HepG2 (cell line): ENCODE results near the gene CCDC106. TPM values are rescaled to one million over a fixed set of nuclear protein-coding genes. Genes with fewer than 3 reads are reported as not detected.

Experiments used
- GATAD2A ChIP-seq: IDR thresholded peaks from 2 replicates; pipeline ENCODE4 v1.6.1; 2016
- HDAC6 ChIP-seq: fragments of 200-600 bp; sonication (generic); IDR thresholded peaks from 2 replicates; pipeline ENCODE4 v1.7.0; 2017; ENCODE audit warnings: mild to moderate bottlenecking, antibody characterized with exemption, low read length, low read depth
- HOXA3 ChIP-seq: sonication (generic); formaldehyde crosslinking; IDR thresholded peaks from 2 replicates; pipeline ENCODE4 v1.5.0; 2020; ENCODE audit warnings: missing genetic modification reagents
- MTF2 ChIP-seq: sonication (generic); formaldehyde crosslinking; IDR thresholded peaks from 2 replicates; pipeline ENCODE4 v1.5.0; 2020; ENCODE audit warnings: missing genetic modification reagents, borderline replicate concordance
- PHF8 ChIP-seq: sonication (generic); formaldehyde crosslinking; IDR thresholded peaks from 2 replicates; pipeline ENCODE4 v1.5.0; 2020; ENCODE audit warnings: missing genetic modification reagents
- SALL1 ChIP-seq: sonication (generic); formaldehyde crosslinking; IDR thresholded peaks from 2 replicates; pipeline ENCODE4 v1.8.0; 2022; ENCODE audit warnings: mild to moderate bottlenecking, missing genetic modification reagents
- SNAI1 ChIP-seq: sonication (generic); formaldehyde crosslinking; IDR thresholded peaks from 2 replicates; pipeline ENCODE4 v1.5.0; 2020; ENCODE audit warnings: mild to moderate bottlenecking, missing genetic modification reagents, borderline replicate concordance
- XRCC5 ChIP-seq: fragments of 200-400 bp; formaldehyde crosslinking; optimal IDR thresholded peaks from 2 replicates; pipeline ENCODE3; 2017; ENCODE audit warnings: mild to moderate bottlenecking, low read length
- ZNF20 ChIP-seq: sonication (generic); formaldehyde crosslinking; IDR thresholded peaks from 2 replicates; pipeline ENCODE4 v1.4.0; 2020; ENCODE audit warnings: mild to moderate bottlenecking, moderate library complexity, missing genetic modification reagents
- ZNF326 ChIP-seq: sonication (generic); formaldehyde crosslinking; IDR thresholded peaks from 2 replicates; pipeline ENCODE4 v1.4.0; 2020; ENCODE audit warnings: missing genetic modification reagents, borderline replicate concordance
- ZNF383 ChIP-seq: sonication (generic); formaldehyde crosslinking; IDR thresholded peaks from 2 replicates; pipeline ENCODE4 v1.4.0; 2020; ENCODE audit warnings: missing genetic modification reagents, mild to moderate bottlenecking, borderline replicate concordance
- ZNF530 ChIP-seq: sonication (generic); formaldehyde crosslinking; IDR thresholded peaks from 2 replicates; pipeline ENCODE4 v1.5.0; 2020; ENCODE audit warnings: low read depth, mild to moderate bottlenecking, missing genetic modification reagents
- ZNF546 ChIP-seq: sonication (generic); formaldehyde crosslinking; conservative IDR thresholded peaks from 2 replicates; pipeline ENCODE4 v1.8.1; 2023; ENCODE audit warnings: mild to moderate bottlenecking, missing genetic modification reagents
- ZNF547 ChIP-seq: sonication (generic); formaldehyde crosslinking; IDR thresholded peaks from 2 replicates; pipeline ENCODE4 v1.5.1; 2020; ENCODE audit warnings: mild to moderate bottlenecking, missing genetic modification reagents
- ZNF615 ChIP-seq: sonication (generic); formaldehyde crosslinking; IDR thresholded peaks from 2 replicates; pipeline ENCODE4 v1.5.0; 2020; ENCODE audit warnings: mild to moderate bottlenecking, missing genetic modification reagents, borderline replicate concordance
- ZNF749 ChIP-seq: sonication (generic); formaldehyde crosslinking; IDR thresholded peaks from 2 replicates; pipeline ENCODE4 v1.8.0; 2022; ENCODE audit warnings: mild to moderate bottlenecking, missing genetic modification reagents, moderate library complexity, borderline replicate concordance
- polyA plus RNA-seq, 8 experiments: library from polyadenylated mRNA; depleted of rRNA in 3 of 8; stranded (reverse) in 7 of 8; unstranded in 1 of 8; fragments of >200 nt; fragmentation: Illumina TruSeq in 4 of 8; extraction: Trizol in 4 of 8; gene quantifications; 2 replicates each; pipeline versions ENCODE4 v1.2.1 to v1.2.3, GENCODE V29; 2011 to 2016; ENCODE audit warnings: low read depth in 4 of 8, missing spikeins in 1 of 8, mixed read lengths in 1 of 8; ENCODE audit not compliant: insufficient read depth in 1 of 8
- total RNA-seq, 5 experiments: library from RNA; depleted of rRNA; stranded (reverse); fragments of >200 nt; fragmentation: Illumina TruSeq; extraction: Trizol; gene quantifications; 2 replicates each; pipeline ENCODE4 v1.2.3, GENCODE V29; 2016; ENCODE audit warnings: low read depth in 1 of 5
- TF ChIP-seq, protein P1 (sequence below): IDR thresholded peaks from 2 replicates; pipeline ENCODE4 v1.6.1; 2016; ENCODE audit warnings: missing compliant biosample characterization, missing genetic modification reagents, borderline replicate concordance
- TF ChIP-seq, protein P2 (sequence below): IDR thresholded peaks from 2 replicates; pipeline ENCODE4 v1.6.1; 2016; ENCODE audit warnings: low read depth, borderline replicate concordance
- TF ChIP-seq, protein P3 (sequence below), 2 experiments: fragments of 450-650 bp in 1 of 2; sonication (generic) in 1 of 2; formaldehyde crosslinking in 1 of 2; IDR thresholded peaks; 2 replicates each; pipeline versions ENCODE4 v1.6.1 to v1.8.0; 2016 to 2022; ENCODE audit warnings: antibody characterized with exemption in 1 of 2, mild to moderate bottlenecking in 1 of 2, missing genetic modification reagents in 1 of 2
- TF ChIP-seq, protein P4 (sequence below): sonication (generic); formaldehyde crosslinking; IDR thresholded peaks from 2 replicates; pipeline ENCODE4 v1.8.1; 2023; ENCODE audit warnings: mild to moderate bottlenecking, inconsistent platforms, moderate library complexity, missing genetic modification reagents, borderline replicate concordance

Gene CCDC106
- total and polyA plus RNA-seq, 2 of the 13 experiments (the other 11 are each of a cell fraction or from before 2014, with no cell fraction given), result 4.7 to 8.8 TPM

DNA sequence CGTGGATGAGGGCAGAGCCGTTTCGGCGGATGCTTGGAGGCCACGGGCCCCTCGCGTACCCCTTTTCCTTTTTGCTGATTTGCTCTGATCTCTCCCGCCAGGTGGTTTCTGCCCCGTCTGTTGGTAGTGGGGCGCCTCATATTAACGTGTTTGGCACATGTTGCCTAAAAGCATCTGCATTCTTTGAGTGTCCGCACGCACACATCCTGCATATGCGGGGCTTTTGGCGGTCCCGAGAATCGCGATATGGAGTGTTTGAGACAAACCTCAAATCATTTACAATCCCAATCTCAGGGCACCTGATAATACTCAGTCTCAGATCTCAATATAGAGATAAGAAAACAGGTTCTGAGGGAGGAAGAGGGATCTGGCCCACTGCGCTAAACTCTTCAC is 7.6 kb downstream of the CCDC106 start (continued):
- TF ChIP-seq, protein P1, sequence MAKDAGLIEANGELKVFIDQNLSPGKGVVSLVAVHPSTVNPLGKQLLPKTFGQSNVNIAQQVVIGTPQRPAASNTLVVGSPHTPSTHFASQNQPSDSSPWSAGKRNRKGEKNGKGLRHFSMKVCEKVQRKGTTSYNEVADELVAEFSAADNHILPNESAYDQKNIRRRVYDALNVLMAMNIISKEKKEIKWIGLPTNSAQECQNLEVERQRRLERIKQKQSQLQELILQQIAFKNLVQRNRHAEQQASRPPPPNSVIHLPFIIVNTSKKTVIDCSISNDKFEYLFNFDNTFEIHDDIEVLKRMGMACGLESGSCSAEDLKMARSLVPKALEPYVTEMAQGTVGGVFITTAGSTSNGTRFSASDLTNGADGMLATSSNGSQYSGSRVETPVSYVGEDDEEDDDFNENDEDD (CRISPR knock-in tag), result no peak
- TF ChIP-seq SALL1 (CRISPR knock-in tag) (no peak), GATAD2A (CRISPR knock-in tag) (no peak), MTF2 (CRISPR knock-in tag) (no peak), ZNF749 (CRISPR knock-in tag) (no peak), ZNF547 (peak; percentile 10; the same call in 1 of the 2 replicates), XRCC5 (no peak), HOXA3 (CRISPR knock-in tag) (no peak), ZNF20 (CRISPR knock-in tag) (no peak), HDAC6 (no peak), ZNF326 (CRISPR knock-in tag) (no peak), SNAI1 (CRISPR knock-in tag) (no peak), ZNF530 (CRISPR knock-in tag) (no peak), ZNF546 (CRISPR knock-in tag) (no peak), ZNF383 (CRISPR knock-in tag) (no peak), ZNF615 (CRISPR knock-in tag) (no peak), PHF8 (no peak)
- TF ChIP-seq, protein P2, sequence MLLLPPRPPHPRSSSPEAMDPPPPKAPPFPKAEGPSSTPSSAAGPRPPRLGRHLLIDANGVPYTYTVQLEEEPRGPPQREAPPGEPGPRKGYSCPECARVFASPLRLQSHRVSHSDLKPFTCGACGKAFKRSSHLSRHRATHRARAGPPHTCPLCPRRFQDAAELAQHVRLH (CRISPR knock-in tag), result no peak
- TF ChIP-seq, protein P3, sequence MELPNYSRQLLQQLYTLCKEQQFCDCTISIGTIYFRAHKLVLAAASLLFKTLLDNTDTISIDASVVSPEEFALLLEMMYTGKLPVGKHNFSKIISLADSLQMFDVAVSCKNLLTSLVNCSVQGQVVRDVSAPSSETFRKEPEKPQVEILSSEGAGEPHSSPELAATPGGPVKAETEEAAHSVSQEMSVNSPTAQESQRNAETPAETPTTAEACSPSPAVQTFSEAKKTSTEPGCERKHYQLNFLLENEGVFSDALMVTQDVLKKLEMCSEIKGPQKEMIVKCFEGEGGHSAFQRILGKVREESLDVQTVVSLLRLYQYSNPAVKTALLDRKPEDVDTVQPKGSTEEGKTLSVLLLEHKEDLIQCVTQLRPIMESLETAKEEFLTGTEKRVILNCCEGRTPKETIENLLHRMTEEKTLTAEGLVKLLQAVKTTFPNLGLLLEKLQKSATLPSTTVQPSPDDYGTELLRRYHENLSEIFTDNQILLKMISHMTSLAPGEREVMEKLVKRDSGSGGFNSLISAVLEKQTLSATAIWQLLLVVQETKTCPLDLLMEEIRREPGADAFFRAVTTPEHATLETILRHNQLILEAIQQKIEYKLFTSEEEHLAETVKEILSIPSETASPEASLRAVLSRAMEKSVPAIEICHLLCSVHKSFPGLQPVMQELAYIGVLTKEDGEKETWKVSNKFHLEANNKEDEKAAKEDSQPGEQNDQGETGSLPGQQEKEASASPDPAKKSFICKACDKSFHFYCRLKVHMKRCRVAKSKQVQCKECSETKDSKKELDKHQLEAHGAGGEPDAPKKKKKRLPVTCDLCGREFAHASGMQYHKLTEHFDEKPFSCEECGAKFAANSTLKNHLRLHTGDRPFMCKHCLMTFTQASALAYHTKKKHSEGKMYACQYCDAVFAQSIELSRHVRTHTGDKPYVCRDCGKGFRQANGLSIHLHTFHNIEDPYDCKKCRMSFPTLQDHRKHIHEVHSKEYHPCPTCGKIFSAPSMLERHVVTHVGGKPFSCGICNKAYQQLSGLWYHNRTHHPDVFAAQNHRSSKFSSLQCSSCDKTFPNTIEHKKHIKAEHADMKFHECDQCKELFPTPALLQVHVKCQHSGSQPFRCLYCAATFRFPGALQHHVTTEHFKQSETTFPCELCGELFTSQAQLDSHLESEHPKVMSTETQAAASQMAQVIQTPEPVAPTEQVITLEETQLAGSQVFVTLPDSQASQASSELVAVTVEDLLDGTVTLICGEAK (IDR thresholded peaks at IDR 0.05), result no peak
- TF ChIP-seq, protein P3 (CRISPR knock-in tag; IDR thresholded peaks at IDR 0.05), result no peak
- TF ChIP-seq, protein P4, sequence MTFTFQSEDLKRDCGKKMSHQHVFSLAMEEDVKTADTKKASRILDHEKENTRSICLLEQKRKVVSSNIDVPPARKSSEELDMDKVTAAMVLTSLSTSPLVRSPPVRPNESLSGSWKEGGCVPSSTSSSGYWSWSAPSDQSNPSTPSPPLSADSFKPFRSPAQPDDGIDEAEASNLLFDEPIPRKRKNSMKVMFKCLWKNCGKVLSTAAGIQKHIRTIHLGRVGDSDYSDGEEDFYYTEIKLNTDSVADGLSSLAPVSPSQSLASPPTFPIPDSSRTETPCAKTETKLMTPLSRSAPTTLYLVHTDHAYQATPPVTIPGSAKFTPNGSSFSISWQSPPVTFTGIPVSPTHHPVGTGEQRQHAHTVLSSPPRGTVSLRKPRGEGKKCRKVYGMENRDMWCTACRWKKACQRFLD, result no peak
